ENCODE data around the gene OR4K1.

- TF ChIP-seq, protein P1, sequence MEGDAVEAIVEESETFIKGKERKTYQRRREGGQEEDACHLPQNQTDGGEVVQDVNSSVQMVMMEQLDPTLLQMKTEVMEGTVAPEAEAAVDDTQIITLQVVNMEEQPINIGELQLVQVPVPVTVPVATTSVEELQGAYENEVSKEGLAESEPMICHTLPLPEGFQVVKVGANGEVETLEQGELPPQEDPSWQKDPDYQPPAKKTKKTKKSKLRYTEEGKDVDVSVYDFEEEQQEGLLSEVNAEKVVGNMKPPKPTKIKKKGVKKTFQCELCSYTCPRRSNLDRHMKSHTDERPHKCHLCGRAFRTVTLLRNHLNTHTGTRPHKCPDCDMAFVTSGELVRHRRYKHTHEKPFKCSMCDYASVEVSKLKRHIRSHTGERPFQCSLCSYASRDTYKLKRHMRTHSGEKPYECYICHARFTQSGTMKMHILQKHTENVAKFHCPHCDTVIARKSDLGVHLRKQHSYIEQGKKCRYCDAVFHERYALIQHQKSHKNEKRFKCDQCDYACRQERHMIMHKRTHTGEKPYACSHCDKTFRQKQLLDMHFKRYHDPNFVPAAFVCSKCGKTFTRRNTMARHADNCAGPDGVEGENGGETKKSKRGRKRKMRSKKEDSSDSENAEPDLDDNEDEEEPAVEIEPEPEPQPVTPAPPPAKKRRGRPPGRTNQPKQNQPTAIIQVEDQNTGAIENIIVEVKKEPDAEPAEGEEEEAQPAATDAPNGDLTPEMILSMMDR (IDR thresholded peaks at IDR 0.05): no peak
- TF ChIP-seq POLR2A (IDR thresholded peaks at IDR 0.05): no peak
- no peak for TF ChIP-seq POLR2AphosphoS5 (IDR thresholded peaks at IDR 0.05)
These were observed 19.6 kb upstream of the OR4K1 start for GRCh38 chr14:19911114-19911513.

Measured in transverse colon (tissue), 4 donors.